Tongue (tissue), 2 donors: ENCODE results near the gene SPRY1. TPM values are rescaled to one million over a fixed set of nuclear protein-coding genes. Genes with fewer than 3 reads are reported as not detected.

Source experiments
- DNase-seq: peaks from one replicate; pipeline ENCODE4 v3.0.0-alpha.2; 2015
- total RNA-seq: library from RNA; depleted of rRNA; stranded (reverse); fragments of >200 nt; gene quantifications from one replicate; pipeline ENCODE4 v1.2.3, GENCODE V29; 2014

SPRY1 gene
- total RNA-seq, 1 donor from 2014 or later, result 105 TPM

DNA sequence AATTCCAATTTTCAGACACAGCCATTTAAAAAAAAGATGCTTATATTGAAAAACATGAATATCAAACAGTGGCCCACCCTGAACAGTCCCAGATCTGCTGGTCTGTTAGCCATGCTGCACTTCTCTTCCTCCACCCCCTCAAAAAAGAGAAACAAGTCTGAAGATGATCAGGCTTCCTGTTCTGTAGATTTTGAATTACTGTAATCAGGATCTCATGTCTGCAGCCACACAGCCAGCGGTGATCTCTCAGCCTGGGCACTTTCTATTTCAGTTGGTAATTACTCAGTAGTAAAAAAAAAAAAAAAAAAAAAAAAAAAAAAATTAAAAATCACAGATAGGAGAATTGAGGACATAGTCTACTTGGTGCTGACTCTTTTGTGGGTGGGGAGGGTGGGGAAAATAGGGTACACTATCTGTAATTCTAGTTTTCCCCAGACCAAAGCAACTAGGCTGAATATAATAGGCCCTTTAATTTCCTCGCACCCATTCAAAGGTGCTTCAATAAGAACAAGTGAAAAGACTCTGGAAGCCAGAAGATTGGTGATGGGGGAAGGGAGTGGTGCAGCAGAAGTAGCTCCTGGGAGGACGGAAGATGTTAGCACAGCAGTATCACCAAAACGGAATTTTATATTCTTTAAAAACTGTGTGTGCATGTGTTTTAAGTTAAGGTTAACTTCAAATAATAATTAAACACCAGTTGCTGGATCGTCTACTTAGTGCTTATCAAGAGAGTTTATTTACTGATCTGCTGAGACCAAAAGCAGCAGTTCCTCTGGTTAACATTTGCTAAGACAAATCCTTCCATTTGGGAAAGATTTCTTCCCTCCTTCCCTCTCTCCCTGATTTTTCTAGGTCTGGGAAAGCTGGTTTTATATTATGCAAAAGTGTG lies 47.0 kb downstream of the SPRY1 start:
- peak; percentile 12 for DNase-seq

DNA sequence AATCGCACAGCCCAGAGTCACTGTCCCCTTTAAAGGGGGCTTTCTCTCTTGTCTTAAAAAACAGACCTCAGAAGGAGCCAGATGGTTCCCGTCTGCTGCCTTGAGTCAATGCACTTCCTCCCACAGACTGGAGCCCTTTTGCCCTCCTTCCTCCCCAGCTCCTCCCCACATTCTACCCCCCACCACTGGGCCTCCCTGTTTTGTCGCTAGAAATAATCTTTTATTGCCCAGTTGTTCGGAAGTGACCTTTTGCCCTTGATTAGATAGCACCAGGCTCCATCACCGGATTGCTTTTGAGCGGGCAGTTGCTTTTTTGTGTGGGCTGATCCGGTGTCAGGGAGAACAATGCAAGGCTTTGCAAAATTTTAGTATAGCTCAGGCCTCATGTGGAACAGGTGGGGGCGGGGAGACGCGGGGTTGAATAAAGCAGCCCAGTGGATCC lies 47.7 kb downstream of the SPRY1 start:
- peak; percentile 69 for DNase-seq

DNA sequence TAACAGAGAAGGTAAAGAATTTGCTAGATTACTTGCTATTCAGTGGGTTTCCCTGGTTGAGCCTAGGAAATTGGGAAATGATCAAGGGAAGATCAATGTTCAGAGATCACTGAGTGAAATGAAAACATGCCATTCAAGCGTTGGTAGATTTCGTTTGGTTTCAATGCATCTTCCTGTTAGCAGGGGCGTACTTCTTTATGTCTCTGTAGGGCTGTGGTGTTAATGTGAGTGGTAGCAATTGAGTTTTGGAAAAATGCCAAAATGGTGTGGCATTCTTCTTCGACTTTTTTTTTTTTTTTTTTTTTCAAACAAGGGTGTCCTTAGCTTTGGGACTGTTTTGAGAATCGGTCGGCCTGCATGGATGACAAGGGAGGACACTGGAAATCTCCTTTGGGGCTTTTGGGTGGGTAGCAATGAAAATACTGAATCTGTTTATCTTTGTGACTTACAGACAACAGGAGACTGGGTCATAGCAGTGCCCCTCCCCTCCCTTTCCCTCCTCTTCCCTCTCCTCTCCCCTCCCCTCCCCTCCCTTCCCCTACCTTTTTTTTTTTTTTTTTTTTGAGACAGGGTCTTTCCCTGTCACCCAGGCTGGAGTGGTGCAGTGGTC lies 50.4 kb downstream of the SPRY1 start:
- peak; percentile 14 for DNase-seq

DNA sequence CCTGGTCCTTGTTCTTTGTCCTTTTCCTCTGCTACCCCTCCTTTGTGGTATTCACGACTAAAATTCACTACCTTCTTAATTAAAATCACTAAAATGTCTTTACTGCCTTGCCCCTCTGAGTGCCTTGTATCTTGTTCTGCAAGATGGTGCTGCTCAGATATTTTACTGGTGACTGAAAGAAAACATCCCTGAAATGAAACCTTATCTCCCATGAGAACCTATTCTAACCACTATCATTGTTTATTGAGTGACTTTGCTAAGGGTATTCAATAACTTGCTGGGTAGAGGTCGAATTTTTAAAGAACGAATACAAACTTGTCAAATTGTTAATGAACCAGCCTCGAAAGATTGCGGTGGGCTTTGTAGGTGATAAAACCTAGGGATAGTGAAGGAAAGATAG lies 52.8 kb downstream of the SPRY1 start:
- DNase-seq, result no peak

DNA sequence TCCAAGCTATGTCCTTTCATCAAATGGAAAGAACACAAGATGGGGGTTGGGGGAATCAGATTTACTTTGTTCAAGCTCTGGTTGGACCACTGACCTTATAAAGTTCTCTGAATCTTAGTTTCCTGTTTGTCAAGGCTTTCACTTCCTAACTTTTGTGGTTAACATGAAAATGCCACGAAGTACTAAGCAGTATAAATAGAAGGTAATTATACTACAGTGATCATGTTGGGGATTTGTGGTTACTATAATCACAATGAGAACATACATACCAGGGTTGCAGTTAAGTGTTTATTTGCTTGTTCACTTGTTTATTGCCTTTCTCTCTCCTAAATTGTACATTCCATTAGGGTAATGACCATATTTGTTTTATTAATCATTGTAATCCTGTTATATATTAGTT lies 53.2 kb downstream of the SPRY1 start:
- no peak for DNase-seq

DNA sequence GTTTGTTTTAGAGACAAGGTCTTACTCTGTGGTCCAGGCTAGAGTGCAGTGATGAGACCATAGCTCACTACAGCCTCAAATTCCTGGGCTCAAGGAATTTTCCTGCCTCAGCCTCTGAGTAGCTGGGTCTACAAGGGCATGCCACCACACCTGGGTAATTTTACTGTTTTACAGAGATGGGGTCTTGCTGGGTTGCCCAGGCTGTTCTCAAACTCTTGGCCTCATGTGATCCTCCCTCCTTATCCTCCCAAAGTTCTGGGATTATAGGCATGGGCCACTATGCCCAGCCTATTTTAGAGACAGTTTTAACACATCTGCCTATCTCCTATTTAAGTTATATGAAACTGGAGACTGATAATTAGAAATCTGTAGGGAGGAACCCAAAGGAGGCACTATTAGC lies 53.8 kb downstream of the SPRY1 start:
- DNase-seq, result no peak

DNA sequence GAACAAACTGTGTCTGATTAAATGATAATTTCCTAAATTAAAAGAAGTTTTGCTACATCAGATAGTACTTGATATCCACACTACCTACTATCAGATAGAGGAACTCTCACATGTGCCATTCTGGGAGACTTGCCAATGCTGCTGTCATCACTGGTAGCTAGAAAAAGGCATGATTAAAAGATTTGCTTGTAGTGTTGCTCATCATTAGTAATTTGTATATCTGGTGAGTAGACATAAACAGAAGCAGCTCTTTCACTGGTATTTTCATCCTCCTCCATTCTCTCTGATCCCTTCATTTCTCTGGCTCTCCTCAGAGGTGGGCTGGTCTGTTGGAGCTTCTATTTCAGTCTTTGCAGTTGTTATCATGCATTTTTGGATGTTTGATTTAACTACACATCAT lies 56.0 kb downstream of the SPRY1 start:
- DNase-seq, result peak; percentile 79

DNA sequence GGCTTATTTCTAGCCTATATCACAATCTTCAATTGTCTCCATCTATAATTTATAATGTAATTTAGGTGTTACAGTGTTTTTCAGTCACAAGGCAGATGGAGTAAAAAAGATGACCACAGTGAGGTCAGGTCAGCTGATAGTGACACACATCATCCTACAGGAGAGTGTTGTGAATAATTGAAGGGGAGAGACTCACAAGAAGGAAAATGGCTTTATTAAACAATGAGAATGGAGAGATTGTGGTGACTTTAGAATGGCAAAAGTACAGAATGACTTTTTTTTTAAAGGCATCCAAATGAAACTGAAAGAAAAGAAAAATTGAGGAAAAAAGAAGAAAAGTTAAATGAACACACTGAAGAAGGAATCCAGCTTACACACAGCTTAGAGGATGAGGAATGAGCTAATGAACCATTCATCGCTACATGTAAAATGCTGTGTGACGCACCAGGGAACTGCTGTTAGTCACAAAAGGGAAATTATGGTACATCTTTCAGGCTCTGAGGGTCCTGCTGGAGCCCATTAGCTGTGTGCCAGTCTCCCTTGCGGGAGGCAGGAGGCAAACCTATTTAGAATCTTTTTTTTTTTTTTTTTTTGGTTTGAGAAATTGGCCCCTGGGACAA lies 56.6 kb downstream of the SPRY1 start:
- DNase-seq, result no peak
